ENCODE results near the gene CTIF. TPM values are rescaled to one million over a fixed set of nuclear protein-coding genes. Genes with fewer than 3 reads are reported as not detected.

Gene CTIF
- total and polyA plus RNA-seq, 11 donors, result 21.2 to 93.0 (median 68.0) TPM

- TF ChIP-seq CTCF (IDR thresholded peaks at IDR 0.05), result no peak
- no peak for TF ChIP-seq POLR2A (IDR thresholded peaks at IDR 0.05)
- DNase-seq (peak in 3 of 5 donors; percentile 64 to 83 (median 66)), ATAC-seq (peak; percentile 44 to 72 (median 60))
- Histone ChIP-seq H3K4me3 (no peak overlapping the region), H3K9me3 (peaks cover 0 to 13% (median 6%) of the 10 kb centered on the region in 12 donors), H3K36me3 (peaks cover 0 to 19% (median 15%) of the 10 kb centered on the region in 9 donors), H3K27me3 (no peaks in the 10 kb centered on the region), H3K4me1 (peaks cover 0 to 57% (median 42%) of the 10 kb centered on the region in 12 donors), H3K27ac (peak overlapping the region in 7 of 12 donors; percentile 2 to 56 (median 29))
- 55 to 83% (median 63%) methylated on average over 8 to 9 of the region's 9 CpGs for WGBS, 4 donors
- intact Hi-C loops (cut with DNase I), result loop anchor here in 9 of 10 donors (2.0 to 10.0 kb wide), 13 partner anchors 101 to 821 kb away; partner anchors contain the start of gene RPL17 (in 1 of the 9)
Measured at GRCh38 chr18:48673853-48674721, 135.3 kb downstream of the CTIF start.

GRCh38 chr18:48674758-48675351 lies 136.0 kb downstream of the CTIF start:
- intact Hi-C loops (cut with DNase I), result loop anchor here (1.0 to 10.0 kb wide), 27 partner anchors 72 to 1187 kb away; partner anchors contain the start of genes RPL17 (in 1 of the 10) and SMAD7 (in 1 of the 10)
- Histone ChIP-seq H3K27ac (peak overlapping the region in 4 of 12 donors; percentile 18 to 56 (median 33)), H3K27me3 (no peaks in the 10 kb centered on the region), H3K36me3 (peaks cover 0 to 15% (median 14%) of the 10 kb centered on the region in 9 donors), H3K4me3 (no peak overlapping the region), H3K9me3 (peaks cover 0 to 13% (median 6%) of the 10 kb centered on the region in 12 donors), H3K4me1 (peaks cover 5 to 64% (median 50%) of the 10 kb centered on the region in 12 donors)
- ATAC-seq (peak in 1 of 4 donors; percentile 1), DNase-seq (peak in 1 of 5 donors; percentile 13)
- TF ChIP-seq POLR2A (IDR thresholded peaks at IDR 0.05) (no peak), CTCF (IDR thresholded peaks at IDR 0.05) (no peak)
- WGBS, 4 donors, result 89 to 94% (median 92%) methylated on average over 3 to 4 of the region's 4 CpGs

- H3K36me3 ChIP-seq, result peaks cover 0 to 14% (median 13%) of the 10 kb centered on the region in 9 donors
- peak; percentile 84 to 92 (median 90) for ATAC-seq
- H3K27ac ChIP-seq, result peak overlapping the region in 2 of 12 donors; percentile 13 to 56
- TF ChIP-seq POLR2A (IDR thresholded peaks at IDR 0.05) (no peak), CTCF (IDR thresholded peaks at IDR 0.05) (peak; percentile 90 to 99 (median 95))
- H3K9me3 ChIP-seq, result peaks cover 0 to 13% (median 6%) of the 10 kb centered on the region in 12 donors
- DNase-seq, result peak; percentile 86 to 93 (median 89)
- intact Hi-C loops (cut with DNase I), result loop anchor here (1.0 to 10.0 kb wide), 27 partner anchors 72 to 1187 kb away; partner anchors contain the start of genes RPL17 (in 1 of the 10) and SMAD7 (in 1 of the 10)
- H3K27me3 ChIP-seq, result no peaks in the 10 kb centered on the region
- 0 to 18% (median 11%) methylated on average over 2 to 10 of the region's 10 CpGs for WGBS, 4 donors
- H3K4me1 ChIP-seq, result peaks cover 8 to 69% (median 55%) of the 10 kb centered on the region in 12 donors
- H3K4me3 ChIP-seq, result no peak overlapping the region
Measured at GRCh38 chr18:48675352-48675761, 136.5 kb downstream of the CTIF start.

Data from heart left ventricle (tissue), 16 donors.